HCT116 (cell line): ENCODE data around the gene DUSP16. TPM values are rescaled to one million over a fixed set of nuclear protein-coding genes. Genes with fewer than 3 reads are reported as not detected.

Source experiments
- ATAC-seq: fragments of 200-7000 bp; cut with Tn5 transposase; 2 replicates; pipeline ENCODE4 v1.9.1; 2020; ENCODE audit warnings: mild to moderate bottlenecking, moderate library complexity
- BruUV-seq: library from RNA; stranded (reverse); fragments of 400-500 nt; replicated peaks from 2 replicates; lab custom pipeline; 2021; lab: Mats Ljungman, UMichigan
- CTCF ChIA-PET: fragments of 300-600 bp; sonication (Branson Sonifier 250); formaldehyde crosslinking; loops from one replicate; lab custom pipeline; 2021; ENCODE audit warnings: antibody characterized with exemption; lab: Charles Lee
- POLR2A ChIA-PET: fragments of 300-600, 350-600 bp; sonication (Branson Sonifier 250); formaldehyde crosslinking; loops from one replicate; lab custom pipeline; 2021; ENCODE audit warnings: antibody characterized with exemption; lab: Charles Lee
- RAD21 ChIA-PET, 2 experiments: fragments of 300-600 bp; sonication (Branson Sonifier 250); formaldehyde crosslinking; loops; one replicate each; lab custom pipeline; 2023; ENCODE audit warnings: low total read pairs in 2 of 2; ENCODE audit not compliant: uncharacterized antibody in 2 of 2, unreplicated experiment in 2 of 2, low non-redundant PET in 1 of 2; lab: Charles Lee
- DNase-seq: peaks from one replicate; pipeline ENCODE4 v3.0.0-alpha.2; 2010; ENCODE audit warnings: low read depth, low spot score
- H2AFZ ChIP-seq: fragments of 200-600 bp; shearing (Covaris generic), sonication (generic); 2 replicates; pipeline ENCODE4 v1.6.1; 2017; ENCODE audit warnings: low read depth, mixed run types, mixed read lengths, antibody characterized with exemption, low read length; ENCODE audit not compliant: poor library complexity, severe bottlenecking
- H3K27ac ChIP-seq: 2 replicates; pipeline ENCODE4 v1.5.1; 2012; ENCODE audit warnings: low read depth, low read length
- H3K27me3 ChIP-seq: fragments of 200-600 bp; sonication (generic); 2 replicates; pipeline ENCODE4 v1.6.1; 2016; ENCODE audit warnings: mixed run types, low read length, mixed read lengths; ENCODE audit not compliant: insufficient read depth
- H3K36me3 ChIP-seq, 2 experiments: fragments of 200-500 bp in 1 of 2; fragments of 200-600 bp in 1 of 2; sonication (Bioruptor generic) in 1 of 2; sonication (generic) in 1 of 2; 2 replicates each; pipeline versions ENCODE4 v1.5.1 to v1.6.1; 2014 to 2016; ENCODE audit warnings: low read length in 2 of 2, inconsistent platforms in 1 of 2, mixed read lengths in 1 of 2, mixed run types in 1 of 2; ENCODE audit not compliant: insufficient read depth in 2 of 2, control insufficient read depth in 1 of 2
- H3K4me1 ChIP-seq, 2 experiments: fragments of 200-600 bp in 1 of 2; sonication (generic) in 1 of 2; 2 replicates each; pipeline versions ENCODE4 v1.5.1 to v1.6.1; 2012 to 2017; ENCODE audit warnings: low read length in 2 of 2, inconsistent platforms in 1 of 2, mild to moderate bottlenecking in 1 of 2, mixed read lengths in 1 of 2, mixed run types in 1 of 2, moderate library complexity in 1 of 2; ENCODE audit not compliant: insufficient read depth in 2 of 2, control insufficient read depth in 1 of 2
- H3K4me2 ChIP-seq: fragments of 200-600 bp; sonication (generic); 2 replicates; pipeline ENCODE4 v1.6.1; 2017; ENCODE audit warnings: mixed run types, low read length, mixed read lengths
- H3K4me3 ChIP-seq, 2 experiments: fragments of 200-600 bp in 1 of 2; sonication (generic) in 1 of 2; replicated peaks in 1 of 2; 2 replicates each; pipeline ENCODE4 v1.5.1; 2011 to 2016; ENCODE audit warnings: low read length in 2 of 2, control low read depth in 1 of 2, low read depth in 1 of 2, mild to moderate bottlenecking in 1 of 2, mixed read lengths in 1 of 2, mixed run types in 1 of 2
- H3K79me2 ChIP-seq: fragments of 200-600 bp; sonication (generic); 2 replicates; pipeline ENCODE4 v1.6.1; 2017; ENCODE audit warnings: mild to moderate bottlenecking, mixed run types, low read length, moderate library complexity, mixed read lengths; ENCODE audit not compliant: insufficient read depth
- H3K9ac ChIP-seq: fragments of 200-600 bp; sonication (generic); 2 replicates; pipeline ENCODE4 v1.6.1; 2016; ENCODE audit warnings: low read length, mixed read lengths
- H3K9me2 ChIP-seq: fragments of 200-600 bp; sonication (generic), shearing (Covaris generic); 2 replicates; pipeline ENCODE4 v1.6.1; 2017; ENCODE audit warnings: mixed run types, mild to moderate bottlenecking, moderate library complexity; ENCODE audit not compliant: insufficient read depth
- H3K9me3 ChIP-seq, 2 experiments: fragments of 200-500 bp in 1 of 2; fragments of 200-600 bp in 1 of 2; sonication (Bioruptor generic) in 1 of 2; sonication (generic) in 1 of 2; 2 replicates each; pipeline ENCODE4 v1.6.1; 2014 to 2017; ENCODE audit warnings: low read length in 2 of 2, mixed read lengths in 2 of 2, inconsistent platforms in 1 of 2, low read depth in 1 of 2, mild to moderate bottlenecking in 1 of 2, mixed run types in 1 of 2, moderate library complexity in 1 of 2; ENCODE audit not compliant: control insufficient read depth in 1 of 2, insufficient read depth in 1 of 2
- H4K20me1 ChIP-seq: fragments of 200-600 bp; sonication (generic), shearing (Covaris generic); 2 replicates; pipeline ENCODE4 v1.6.1; 2017; ENCODE audit warnings: mixed run types, mild to moderate bottlenecking, moderate library complexity; ENCODE audit not compliant: insufficient read depth
- ATF3 ChIP-seq: IDR thresholded peaks from 2 replicates; pipeline ENCODE4 v1.6.1; 2012
- CTCF ChIP-seq, 3 experiments: fragments of 200-600 bp in 1 of 3; sonication (generic) in 1 of 3; IDR thresholded peaks in 2 of 3; conservative IDR thresholded peaks in 1 of 3; 2 replicates each; pipeline ENCODE4 v1.5.1; 2012 to 2017; ENCODE audit warnings: low read depth in 2 of 3, low read length in 2 of 3, antibody characterized with exemption in 1 of 3, borderline replicate concordance in 1 of 3, control low read depth in 1 of 3, mild to moderate bottlenecking in 1 of 3, mixed read lengths in 1 of 3, mixed run types in 1 of 3, moderate library complexity in 1 of 3; ENCODE audit not compliant: insufficient read depth in 1 of 3
- ELF1 ChIP-seq: IDR thresholded peaks from 2 replicates; pipeline ENCODE4 v1.6.1; 2012; ENCODE audit warnings: low read depth, borderline replicate concordance
- EZH2 ChIP-seq: fragments of 200-600 bp; sonication (generic); IDR thresholded peaks from 2 replicates; pipeline ENCODE4 v1.6.1; 2017; ENCODE audit warnings: antibody characterized with exemption, mixed run types
- EZH2phosphoT487 ChIP-seq: fragments of 200-600 bp; IDR thresholded peaks from 2 replicates; pipeline ENCODE4 v1.6.1; 2018; ENCODE audit warnings: antibody characterized with exemption, borderline replicate concordance
- FOSL1 ChIP-seq: IDR thresholded peaks from 2 replicates; pipeline ENCODE4 v1.6.1; 2012; ENCODE audit warnings: low read depth
- JUND ChIP-seq: IDR thresholded peaks from 2 replicates; pipeline ENCODE4 v1.6.1; 2012
- MAX ChIP-seq: IDR thresholded peaks from 2 replicates; pipeline ENCODE4 v1.6.1; 2012
- POLR2A ChIP-seq: IDR thresholded peaks from 2 replicates; pipeline ENCODE4 v1.7.0; 2011; ENCODE audit warnings: borderline replicate concordance; ENCODE audit not compliant: insufficient read depth, insufficient read length; ENCODE audit errors: extremely low read depth
- POLR2AphosphoS5 ChIP-seq: IDR thresholded peaks from 2 replicates; pipeline ENCODE4 v1.6.1; 2011; ENCODE audit warnings: mild to moderate bottlenecking, low read depth, low read length, moderate library complexity
- RAD21 ChIP-seq: IDR thresholded peaks from 2 replicates; pipeline ENCODE4 v1.6.1; 2012; ENCODE audit warnings: low read depth, mild to moderate bottlenecking
- SIN3A ChIP-seq: IDR thresholded peaks from 2 replicates; pipeline ENCODE4 v1.6.1; 2012; ENCODE audit warnings: low read depth
- SRF ChIP-seq: IDR thresholded peaks from 2 replicates; pipeline ENCODE4 v1.6.1; 2012; ENCODE audit warnings: low read depth
- YY1 ChIP-seq: IDR thresholded peaks from 2 replicates; pipeline ENCODE4 v1.6.1; 2011; ENCODE audit warnings: low read length, low read depth, moderate library complexity, mild to moderate bottlenecking; ENCODE audit not compliant: insufficient replicate concordance; ENCODE audit errors: extremely low read depth
- ZBTB33 ChIP-seq: IDR thresholded peaks from 2 replicates; pipeline ENCODE4 v1.6.1; 2011; ENCODE audit warnings: mild to moderate bottlenecking, low read length, moderate library complexity; ENCODE audit not compliant: insufficient replicate concordance; ENCODE audit errors: extremely low read depth
- ZNF274 ChIP-seq: fragments of 200-500 bp; sonication (Bioruptor generic); IDR thresholded peaks from 2 replicates; pipeline ENCODE4 v1.6.1; 2014; ENCODE audit warnings: mild to moderate bottlenecking, low read depth, low read length, inconsistent platforms
- intact Hi-C: fragments of 100-400 bp; cut with micrococcal nuclease; formaldehyde crosslinking; loops from 2 replicates; pipeline ENCODE4 v1.10.0; 2022
- total RNA-seq: library from RNA; stranded (reverse); gene quantifications from one replicate; pipeline ENCODE4 v1.2.1, GENCODE V29; 2021; ENCODE audit not compliant: unreplicated experiment

DUSP16 gene
- total RNA-seq, 1 experiment from 2014 or later: 13.4 TPM

GRCh38 chr12:12553208-12553785 is 9.4 kb downstream of the DUSP16 start:
- RAD21 ChIA-PET: no interaction called here
- no peaks in the 10 kb centered on the region for H3K79me2 ChIP-seq
- intact Hi-C loops: no loop called here
- DNase-seq (no peak), ATAC-seq (no peak)
- H3K4me2 ChIP-seq: no peak overlapping the region
- H3K4me1 ChIP-seq: no peaks in the 10 kb centered on the region
- no peaks in the 10 kb centered on the region for H3K27me3 ChIP-seq
- no peaks in the 10 kb centered on the region for H3K9me2 ChIP-seq
- CTCF ChIA-PET: interaction anchor here (1.5 kb wide), 1 partner anchor 10 kb away, joined by 5 read pairs; no protein-coding TSS in a partner anchor
- no peak overlapping the region for H3K27ac ChIP-seq
- no peak overlapping the region for H3K4me3 ChIP-seq
- no peak overlapping the region for H2AFZ ChIP-seq
- POLR2A ChIA-PET: no interaction called here
- no peaks in the 10 kb centered on the region for H3K36me3 ChIP-seq
- H3K9ac ChIP-seq: no peak overlapping the region
- BruUV-seq: no TSS peak
- no peaks in the 10 kb centered on the region for H3K9me3 ChIP-seq
- no peaks in the 10 kb centered on the region for H4K20me1 ChIP-seq
- TF ChIP-seq POLR2AphosphoS5: no peak
- TF ChIP-seq SIN3A: no peak
- TF ChIP-seq ZNF274: no peak
- no peak for TF ChIP-seq YY1
- TF ChIP-seq ELF1: no peak
- TF ChIP-seq RAD21: no peak
- TF ChIP-seq, all 23 proteins: peak for 0

- H3K4me1 ChIP-seq: no peaks in the 10 kb centered on the region
- BruUV-seq: no TSS peak
- no peak for DNase-seq
- no peak overlapping the region for H3K4me2 ChIP-seq
- no peak overlapping the region for H3K27ac ChIP-seq
- H3K4me3 ChIP-seq: no peak overlapping the region
- RAD21 ChIA-PET: no interaction called here
- no peak overlapping the region for H3K9ac ChIP-seq
- CTCF ChIA-PET: no interaction called here
- H3K9me3 ChIP-seq: no peaks in the 10 kb centered on the region
- no peaks in the 10 kb centered on the region for H4K20me1 ChIP-seq
- no peaks in the 10 kb centered on the region for H3K9me2 ChIP-seq
- POLR2A ChIA-PET: no interaction called here
- no peak for ATAC-seq
- H2AFZ ChIP-seq: no peak overlapping the region
- H3K36me3 ChIP-seq: no peaks in the 10 kb centered on the region
- H3K79me2 ChIP-seq: no peaks in the 10 kb centered on the region
- H3K27me3 ChIP-seq: no peaks in the 10 kb centered on the region
- intact Hi-C loops: no loop called here
- TF ChIP-seq POLR2A (no peak), JUND (no peak), ELF1 (no peak), CTCF (IDR thresholded peaks at IDR 0.05 in 2 of 3, conservative IDR thresholded peaks at IDR 0.05 in 1 of 3; ENCODE audit: borderline replicate concordance in 1 of 3, insufficient read depth in 1 of 3, low read depth in 2 of 3, low read length in 2 of 3) (no peak), POLR2AphosphoS5 (no peak), EZH2phosphoT487 (no peak), SRF (no peak), ATF3 (no peak), EZH2 (no peak), YY1 (no peak), MAX (no peak), FOSL1 (no peak), ZBTB33 (no peak)
Observed at GRCh38 chr12:12551115-12551514, 11.5 kb downstream of the DUSP16 start.
